ENCODE results near the gene COL6A3.

- TF ChIP-seq POLR2A (IDR thresholded peaks at IDR 0.05), result no peak
- TF ChIP-seq, protein P1, sequence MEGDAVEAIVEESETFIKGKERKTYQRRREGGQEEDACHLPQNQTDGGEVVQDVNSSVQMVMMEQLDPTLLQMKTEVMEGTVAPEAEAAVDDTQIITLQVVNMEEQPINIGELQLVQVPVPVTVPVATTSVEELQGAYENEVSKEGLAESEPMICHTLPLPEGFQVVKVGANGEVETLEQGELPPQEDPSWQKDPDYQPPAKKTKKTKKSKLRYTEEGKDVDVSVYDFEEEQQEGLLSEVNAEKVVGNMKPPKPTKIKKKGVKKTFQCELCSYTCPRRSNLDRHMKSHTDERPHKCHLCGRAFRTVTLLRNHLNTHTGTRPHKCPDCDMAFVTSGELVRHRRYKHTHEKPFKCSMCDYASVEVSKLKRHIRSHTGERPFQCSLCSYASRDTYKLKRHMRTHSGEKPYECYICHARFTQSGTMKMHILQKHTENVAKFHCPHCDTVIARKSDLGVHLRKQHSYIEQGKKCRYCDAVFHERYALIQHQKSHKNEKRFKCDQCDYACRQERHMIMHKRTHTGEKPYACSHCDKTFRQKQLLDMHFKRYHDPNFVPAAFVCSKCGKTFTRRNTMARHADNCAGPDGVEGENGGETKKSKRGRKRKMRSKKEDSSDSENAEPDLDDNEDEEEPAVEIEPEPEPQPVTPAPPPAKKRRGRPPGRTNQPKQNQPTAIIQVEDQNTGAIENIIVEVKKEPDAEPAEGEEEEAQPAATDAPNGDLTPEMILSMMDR (IDR thresholded peaks at IDR 0.05), result no peak
Measured at GRCh38 chr2:237426517-237426916, 12.6 kb upstream of the COL6A3 start.
